WTC11 (cell line): Measurements from ENCODE around the gene BASP1. TPM values are rescaled to one million over a fixed set of nuclear protein-coding genes. Genes with fewer than 3 reads are reported as not detected.

Experiments
- ATAC-seq: fragments of 200-7000 bp; cut with Tn5 transposase; 2 replicates; pipeline ENCODE4 v1.10.0; 2021; ENCODE audit warnings: mild to moderate bottlenecking, moderate library complexity
- CTCF ChIA-PET: fragments of 300-600 bp; sonication (Branson Sonifier 250); formaldehyde crosslinking; loops from one replicate; lab custom pipeline; 2021; ENCODE audit warnings: antibody characterized with exemption; lab: Charles Lee
- POLR2A ChIA-PET: fragments of 350-600 bp; sonication (Branson Sonifier 250); formaldehyde crosslinking; loops from one replicate; lab custom pipeline; 2021; ENCODE audit warnings: antibody characterized with exemption; lab: Charles Lee
- DNase-seq: peaks from one replicate; pipeline ENCODE4 v3.0.0; 2021; ENCODE audit warnings: low spot score
- H3K27ac Mint-ChIP-seq: 2 replicates; pipeline ENCODE4 v1.8.0; 2021; ENCODE audit warnings: mixed read lengths
- H3K27me3 Mint-ChIP-seq: 2 replicates; pipeline ENCODE4 v1.8.0; 2021; ENCODE audit warnings: low read depth, mild to moderate bottlenecking, moderate library complexity, mixed read lengths
- H3K36me3 Mint-ChIP-seq: 2 replicates; pipeline ENCODE4 v1.8.0; 2021; ENCODE audit warnings: mixed read lengths
- H3K4me1 Mint-ChIP-seq: 2 replicates; pipeline ENCODE4 v1.8.0; 2022; ENCODE audit warnings: mixed read lengths
- H3K4me3 Mint-ChIP-seq: 2 replicates; pipeline ENCODE4 v1.8.0; 2021; ENCODE audit warnings: mild to moderate bottlenecking, moderate library complexity, mixed read lengths
- H3K9me3 Mint-ChIP-seq: 2 replicates; pipeline ENCODE4 v1.8.0; 2021; ENCODE audit warnings: mixed read lengths
- CBFB ChIP-seq: sonication (generic); formaldehyde crosslinking; IDR thresholded peaks from 2 replicates; pipeline ENCODE4 v1.8.1; 2022; ENCODE audit warnings: mild to moderate bottlenecking, low read depth, missing genetic modification reagents
- ELF4 ChIP-seq: sonication (generic); formaldehyde crosslinking; IDR thresholded peaks from 2 replicates; pipeline ENCODE4 v1.8.1; 2022; ENCODE audit warnings: low read depth, mild to moderate bottlenecking, moderate library complexity, missing genetic modification reagents
- EMX1 ChIP-seq: fragments of 250-450 bp; sonication (Bioruptor Pico); IDR thresholded peaks from 2 replicates; pipeline ENCODE4 v1.8.0; 2021; ENCODE audit warnings: mild to moderate bottlenecking
- FOXP1 ChIP-seq: sonication (generic); formaldehyde crosslinking; IDR thresholded peaks from 2 replicates; pipeline ENCODE4 v1.8.0; 2022; ENCODE audit warnings: missing genetic modification reagents, mild to moderate bottlenecking, moderate library complexity, borderline replicate concordance
- GTF2I ChIP-seq: fragments of 250-450 bp; sonication (Bioruptor Pico); conservative IDR thresholded peaks from 2 replicates; pipeline ENCODE4 v1.4.0; 2021; ENCODE audit warnings: mild to moderate bottlenecking
- HMGA2 ChIP-seq: fragments of 250-450 bp; sonication (Bioruptor Pico); IDR thresholded peaks from 2 replicates; pipeline ENCODE4 v1.4.0; 2021; ENCODE audit warnings: mild to moderate bottlenecking, moderate library complexity
- MYBL2 ChIP-seq: sonication (generic); formaldehyde crosslinking; IDR thresholded peaks from 2 replicates; pipeline ENCODE4 v1.8.1; 2023; ENCODE audit warnings: mild to moderate bottlenecking, moderate library complexity, missing genetic modification reagents
- NFE2L1 ChIP-seq: sonication (generic); formaldehyde crosslinking; IDR thresholded peaks from 2 replicates; pipeline ENCODE4 v1.8.1; 2023; ENCODE audit warnings: missing genetic modification reagents
- NFYB ChIP-seq: sonication (generic); formaldehyde crosslinking; conservative IDR thresholded peaks from 2 replicates; pipeline ENCODE4 v1.8.0; 2022; ENCODE audit warnings: low read depth, missing genetic modification reagents
- NR2C2 ChIP-seq: sonication (generic); formaldehyde crosslinking; IDR thresholded peaks from 2 replicates; pipeline ENCODE4 v1.8.0; 2022; ENCODE audit warnings: mild to moderate bottlenecking, missing genetic modification reagents
- RORB ChIP-seq: fragments of 250-450 bp; sonication (Bioruptor Pico); IDR thresholded peaks from 2 replicates; pipeline ENCODE4 v1.9.0; 2021; ENCODE audit warnings: mild to moderate bottlenecking
- SOX15 ChIP-seq: fragments of 250-450 bp; sonication (Bioruptor Pico); IDR thresholded peaks from 2 replicates; pipeline ENCODE4 v1.9.0; 2021; ENCODE audit warnings: mild to moderate bottlenecking
- TEAD4 ChIP-seq: sonication (generic); formaldehyde crosslinking; IDR thresholded peaks from 2 replicates; pipeline ENCODE4 v1.8.0; 2022; ENCODE audit warnings: mild to moderate bottlenecking, missing genetic modification reagents
- total RNA-seq: library from RNA; stranded (reverse); gene quantifications from 3 replicates; pipeline ENCODE4 v1.2.3, GENCODE V29; 2021
- TF ChIP-seq, protein P1 (sequence below): fragments of 200-600 bp; IDR thresholded peaks from 2 replicates; pipeline ENCODE4 v1.8.0; 2022; ENCODE audit warnings: antibody characterized with exemption
- TF ChIP-seq, protein P2 (sequence below): sonication (generic); formaldehyde crosslinking; IDR thresholded peaks from 2 replicates; pipeline ENCODE4 v1.8.1; 2023; ENCODE audit warnings: mild to moderate bottlenecking, missing genetic modification reagents
- TF ChIP-seq, protein P3 (sequence below): sonication (generic); formaldehyde crosslinking; IDR thresholded peaks from 2 replicates; pipeline ENCODE4 v1.8.1; 2022; ENCODE audit warnings: mild to moderate bottlenecking, moderate library complexity, missing genetic modification reagents
- TF ChIP-seq, protein P4 (sequence below): fragments of 250-450 bp; sonication (Bioruptor Pico); conservative IDR thresholded peaks from 2 replicates; pipeline ENCODE4 v1.9.0; 2021; ENCODE audit warnings: mild to moderate bottlenecking
- TF ChIP-seq, protein P5 (sequence below): fragments of 250-450 bp; sonication (Bioruptor Pico); IDR thresholded peaks from 2 replicates; pipeline ENCODE4 v1.9.0; 2021; ENCODE audit warnings: mild to moderate bottlenecking, borderline replicate concordance
- TF ChIP-seq, protein P6 (sequence below): sonication (generic); formaldehyde crosslinking; IDR thresholded peaks from 2 replicates; pipeline ENCODE4 v1.8.1; 2022; ENCODE audit warnings: low read depth, mild to moderate bottlenecking, moderate library complexity, missing genetic modification reagents, borderline replicate concordance
- TF ChIP-seq, protein P7 (sequence below): sonication (generic); formaldehyde crosslinking; IDR thresholded peaks from 2 replicates; pipeline ENCODE4 v1.8.1; 2023; ENCODE audit warnings: mild to moderate bottlenecking, moderate library complexity, missing genetic modification reagents

BASP1 gene
- total RNA-seq, 1 experiment from 2014 or later, result 108 TPM

DNA sequence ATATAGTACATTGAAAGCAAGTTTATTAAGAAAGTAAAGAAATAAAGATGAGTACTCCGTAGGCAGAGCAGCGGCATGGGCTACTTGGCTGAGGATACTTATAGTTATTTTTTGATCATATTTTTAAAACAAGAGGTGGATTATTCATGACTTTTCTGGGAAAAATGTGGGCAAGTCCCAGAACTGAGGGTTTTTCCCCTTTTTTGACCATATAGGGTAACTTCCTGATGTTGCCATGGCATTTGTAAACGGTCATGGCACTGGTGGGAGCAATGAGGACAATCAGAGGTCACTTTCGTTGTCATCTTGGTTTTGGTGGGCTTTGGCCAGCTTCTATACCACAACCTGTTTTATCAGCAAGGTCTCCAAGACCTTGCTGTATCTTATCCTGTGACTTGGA is 5.2 kb upstream of the BASP1 start:
- ChIA-PET CTCF (interaction anchor here (0.7 kb wide), 1 partner anchor 1092 kb away, joined by 5 read pairs; no protein-coding TSS in a partner anchor), POLR2A (no interaction called here)
- ATAC-seq (no peak), DNase-seq (no peak)
- H3K9me3 Mint-ChIP-seq, result peaks cover 5% of the 10 kb centered on the region; the same call in 1 of the 2 replicates
- no peak overlapping the region for H3K4me3 Mint-ChIP-seq
- no peak for TF ChIP-seq NFYB
- no peak overlapping the region for H3K27ac Mint-ChIP-seq
- no peaks in the 10 kb centered on the region for H3K27me3 Mint-ChIP-seq
- peaks cover 47% of the 10 kb centered on the region for H3K4me1 Mint-ChIP-seq
- H3K36me3 Mint-ChIP-seq, result peaks cover 3% of the 10 kb centered on the region; the same call in 1 of the 2 replicates

DNA sequence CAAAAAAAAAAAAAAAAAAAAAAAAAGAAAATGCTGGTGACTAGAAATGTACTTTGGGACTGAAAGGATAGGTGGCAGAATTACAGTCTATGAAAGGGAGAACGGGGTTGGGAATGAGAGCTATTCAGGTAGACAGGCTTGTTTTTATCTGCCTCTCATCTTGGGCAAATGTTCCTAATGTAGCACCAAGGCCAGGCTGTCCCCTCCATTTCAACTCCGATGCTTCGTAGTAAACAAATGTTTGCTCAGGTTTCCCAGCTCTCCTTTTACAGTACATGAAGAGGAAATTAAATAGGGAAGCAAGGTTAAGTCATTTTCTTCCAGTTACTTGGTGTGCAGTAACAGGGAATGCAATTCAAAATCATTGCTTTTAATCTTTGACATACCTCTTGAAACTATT is 4.4 kb upstream of the BASP1 start:
- Mint-ChIP-seq H3K4me3 (no peak overlapping the region), H3K36me3 (peaks cover 3% of the 10 kb centered on the region; the same call in 1 of the 2 replicates), H3K27ac (no peak overlapping the region), H3K27me3 (no peaks in the 10 kb centered on the region), H3K9me3 (peaks cover 5% of the 10 kb centered on the region; the same call in 1 of the 2 replicates), H3K4me1 (peaks cover 46% of the 10 kb centered on the region)
- CTCF ChIA-PET, result interaction anchor here (0.6 to 0.7 kb wide), 4 partner anchors 13 to 1091 kb away, joined by 3 to 5 read pairs (median 3); no protein-coding TSS in a partner anchor
- TF ChIP-seq, protein P1, sequence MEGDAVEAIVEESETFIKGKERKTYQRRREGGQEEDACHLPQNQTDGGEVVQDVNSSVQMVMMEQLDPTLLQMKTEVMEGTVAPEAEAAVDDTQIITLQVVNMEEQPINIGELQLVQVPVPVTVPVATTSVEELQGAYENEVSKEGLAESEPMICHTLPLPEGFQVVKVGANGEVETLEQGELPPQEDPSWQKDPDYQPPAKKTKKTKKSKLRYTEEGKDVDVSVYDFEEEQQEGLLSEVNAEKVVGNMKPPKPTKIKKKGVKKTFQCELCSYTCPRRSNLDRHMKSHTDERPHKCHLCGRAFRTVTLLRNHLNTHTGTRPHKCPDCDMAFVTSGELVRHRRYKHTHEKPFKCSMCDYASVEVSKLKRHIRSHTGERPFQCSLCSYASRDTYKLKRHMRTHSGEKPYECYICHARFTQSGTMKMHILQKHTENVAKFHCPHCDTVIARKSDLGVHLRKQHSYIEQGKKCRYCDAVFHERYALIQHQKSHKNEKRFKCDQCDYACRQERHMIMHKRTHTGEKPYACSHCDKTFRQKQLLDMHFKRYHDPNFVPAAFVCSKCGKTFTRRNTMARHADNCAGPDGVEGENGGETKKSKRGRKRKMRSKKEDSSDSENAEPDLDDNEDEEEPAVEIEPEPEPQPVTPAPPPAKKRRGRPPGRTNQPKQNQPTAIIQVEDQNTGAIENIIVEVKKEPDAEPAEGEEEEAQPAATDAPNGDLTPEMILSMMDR, result no peak
- TF ChIP-seq ELF4 (CRISPR knock-in tag) (no peak), FOXP1 (CRISPR knock-in tag) (no peak), NR2C2 (CRISPR knock-in tag) (no peak), RORB (CRISPR knock-in tag) (no peak), EMX1 (CRISPR knock-in tag) (no peak), CBFB (CRISPR knock-in tag) (no peak), NFYB (no peak), NFE2L1 (no peak), MYBL2 (CRISPR knock-in tag) (no peak), TEAD4 (CRISPR knock-in tag) (no peak), HMGA2 (no peak), GTF2I (CRISPR knock-in tag) (no peak), SOX15 (CRISPR knock-in tag) (no peak)
- TF ChIP-seq, protein P2, sequence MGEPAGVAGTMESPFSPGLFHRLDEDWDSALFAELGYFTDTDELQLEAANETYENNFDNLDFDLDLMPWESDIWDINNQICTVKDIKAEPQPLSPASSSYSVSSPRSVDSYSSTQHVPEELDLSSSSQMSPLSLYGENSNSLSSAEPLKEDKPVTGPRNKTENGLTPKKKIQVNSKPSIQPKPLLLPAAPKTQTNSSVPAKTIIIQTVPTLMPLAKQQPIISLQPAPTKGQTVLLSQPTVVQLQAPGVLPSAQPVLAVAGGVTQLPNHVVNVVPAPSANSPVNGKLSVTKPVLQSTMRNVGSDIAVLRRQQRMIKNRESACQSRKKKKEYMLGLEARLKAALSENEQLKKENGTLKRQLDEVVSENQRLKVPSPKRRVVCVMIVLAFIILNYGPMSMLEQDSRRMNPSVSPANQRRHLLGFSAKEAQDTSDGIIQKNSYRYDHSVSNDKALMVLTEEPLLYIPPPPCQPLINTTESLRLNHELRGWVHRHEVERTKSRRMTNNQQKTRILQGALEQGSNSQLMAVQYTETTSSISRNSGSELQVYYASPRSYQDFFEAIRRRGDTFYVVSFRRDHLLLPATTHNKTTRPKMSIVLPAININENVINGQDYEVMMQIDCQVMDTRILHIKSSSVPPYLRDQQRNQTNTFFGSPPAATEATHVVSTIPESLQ (CRISPR knock-in tag), result no peak
- TF ChIP-seq, protein P3, sequence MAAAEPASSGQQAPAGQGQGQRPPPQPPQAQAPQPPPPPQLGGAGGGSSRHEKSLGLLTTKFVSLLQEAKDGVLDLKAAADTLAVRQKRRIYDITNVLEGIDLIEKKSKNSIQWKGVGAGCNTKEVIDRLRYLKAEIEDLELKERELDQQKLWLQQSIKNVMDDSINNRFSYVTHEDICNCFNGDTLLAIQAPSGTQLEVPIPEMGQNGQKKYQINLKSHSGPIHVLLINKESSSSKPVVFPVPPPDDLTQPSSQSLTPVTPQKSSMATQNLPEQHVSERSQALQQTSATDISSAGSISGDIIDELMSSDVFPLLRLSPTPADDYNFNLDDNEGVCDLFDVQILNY, result no peak
- TF ChIP-seq, protein P4, sequence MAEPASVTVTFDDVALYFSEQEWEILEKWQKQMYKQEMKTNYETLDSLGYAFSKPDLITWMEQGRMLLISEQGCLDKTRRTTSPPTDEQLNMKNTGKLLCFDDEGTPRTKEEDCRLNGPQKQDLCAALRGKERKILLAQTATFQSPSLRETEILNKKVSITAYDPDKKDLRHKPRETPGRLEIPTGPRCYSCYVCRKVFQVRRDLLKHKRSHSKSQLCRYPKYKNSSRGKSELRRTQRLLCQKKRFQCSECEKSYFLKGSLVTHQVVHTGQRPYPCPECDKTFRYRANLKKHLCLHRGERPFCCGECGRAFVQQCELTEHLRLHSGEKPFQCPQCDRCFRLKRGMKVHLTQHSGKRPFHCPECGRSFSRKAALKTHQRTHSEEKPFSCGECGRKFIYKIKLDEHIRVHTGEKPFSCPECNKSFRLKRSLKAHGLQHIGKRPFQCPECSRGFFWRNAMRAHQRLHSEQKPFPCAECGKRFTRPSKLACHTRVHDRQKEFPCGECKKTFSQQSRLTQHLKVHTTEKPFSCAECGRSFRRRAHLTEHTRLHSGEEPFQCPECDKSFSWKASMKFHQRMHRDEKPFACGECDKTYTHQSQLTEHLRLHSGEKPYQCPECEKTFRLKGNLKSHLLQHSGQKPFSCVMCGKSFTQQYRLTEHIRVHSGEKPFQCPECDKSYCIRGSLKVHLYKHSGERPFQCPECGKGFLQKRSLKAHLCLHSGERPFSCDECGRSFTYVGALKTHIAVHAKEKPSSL (CRISPR knock-in tag), result no peak
- TF ChIP-seq, protein P5, sequence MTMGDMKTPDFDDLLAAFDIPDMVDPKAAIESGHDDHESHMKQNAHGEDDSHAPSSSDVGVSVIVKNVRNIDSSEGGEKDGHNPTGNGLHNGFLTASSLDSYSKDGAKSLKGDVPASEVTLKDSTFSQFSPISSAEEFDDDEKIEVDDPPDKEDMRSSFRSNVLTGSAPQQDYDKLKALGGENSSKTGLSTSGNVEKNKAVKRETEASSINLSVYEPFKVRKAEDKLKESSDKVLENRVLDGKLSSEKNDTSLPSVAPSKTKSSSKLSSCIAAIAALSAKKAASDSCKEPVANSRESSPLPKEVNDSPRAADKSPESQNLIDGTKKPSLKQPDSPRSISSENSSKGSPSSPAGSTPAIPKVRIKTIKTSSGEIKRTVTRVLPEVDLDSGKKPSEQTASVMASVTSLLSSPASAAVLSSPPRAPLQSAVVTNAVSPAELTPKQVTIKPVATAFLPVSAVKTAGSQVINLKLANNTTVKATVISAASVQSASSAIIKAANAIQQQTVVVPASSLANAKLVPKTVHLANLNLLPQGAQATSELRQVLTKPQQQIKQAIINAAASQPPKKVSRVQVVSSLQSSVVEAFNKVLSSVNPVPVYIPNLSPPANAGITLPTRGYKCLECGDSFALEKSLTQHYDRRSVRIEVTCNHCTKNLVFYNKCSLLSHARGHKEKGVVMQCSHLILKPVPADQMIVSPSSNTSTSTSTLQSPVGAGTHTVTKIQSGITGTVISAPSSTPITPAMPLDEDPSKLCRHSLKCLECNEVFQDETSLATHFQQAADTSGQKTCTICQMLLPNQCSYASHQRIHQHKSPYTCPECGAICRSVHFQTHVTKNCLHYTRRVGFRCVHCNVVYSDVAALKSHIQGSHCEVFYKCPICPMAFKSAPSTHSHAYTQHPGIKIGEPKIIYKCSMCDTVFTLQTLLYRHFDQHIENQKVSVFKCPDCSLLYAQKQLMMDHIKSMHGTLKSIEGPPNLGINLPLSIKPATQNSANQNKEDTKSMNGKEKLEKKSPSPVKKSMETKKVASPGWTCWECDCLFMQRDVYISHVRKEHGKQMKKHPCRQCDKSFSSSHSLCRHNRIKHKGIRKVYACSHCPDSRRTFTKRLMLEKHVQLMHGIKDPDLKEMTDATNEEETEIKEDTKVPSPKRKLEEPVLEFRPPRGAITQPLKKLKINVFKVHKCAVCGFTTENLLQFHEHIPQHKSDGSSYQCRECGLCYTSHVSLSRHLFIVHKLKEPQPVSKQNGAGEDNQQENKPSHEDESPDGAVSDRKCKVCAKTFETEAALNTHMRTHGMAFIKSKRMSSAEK, result no peak
- TF ChIP-seq, protein P6, sequence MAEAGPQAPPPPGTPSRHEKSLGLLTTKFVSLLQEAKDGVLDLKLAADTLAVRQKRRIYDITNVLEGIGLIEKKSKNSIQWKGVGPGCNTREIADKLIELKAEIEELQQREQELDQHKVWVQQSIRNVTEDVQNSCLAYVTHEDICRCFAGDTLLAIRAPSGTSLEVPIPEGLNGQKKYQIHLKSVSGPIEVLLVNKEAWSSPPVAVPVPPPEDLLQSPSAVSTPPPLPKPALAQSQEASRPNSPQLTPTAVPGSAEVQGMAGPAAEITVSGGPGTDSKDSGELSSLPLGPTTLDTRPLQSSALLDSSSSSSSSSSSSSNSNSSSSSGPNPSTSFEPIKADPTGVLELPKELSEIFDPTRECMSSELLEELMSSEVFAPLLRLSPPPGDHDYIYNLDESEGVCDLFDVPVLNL, result no peak
- TF ChIP-seq, protein P7, sequence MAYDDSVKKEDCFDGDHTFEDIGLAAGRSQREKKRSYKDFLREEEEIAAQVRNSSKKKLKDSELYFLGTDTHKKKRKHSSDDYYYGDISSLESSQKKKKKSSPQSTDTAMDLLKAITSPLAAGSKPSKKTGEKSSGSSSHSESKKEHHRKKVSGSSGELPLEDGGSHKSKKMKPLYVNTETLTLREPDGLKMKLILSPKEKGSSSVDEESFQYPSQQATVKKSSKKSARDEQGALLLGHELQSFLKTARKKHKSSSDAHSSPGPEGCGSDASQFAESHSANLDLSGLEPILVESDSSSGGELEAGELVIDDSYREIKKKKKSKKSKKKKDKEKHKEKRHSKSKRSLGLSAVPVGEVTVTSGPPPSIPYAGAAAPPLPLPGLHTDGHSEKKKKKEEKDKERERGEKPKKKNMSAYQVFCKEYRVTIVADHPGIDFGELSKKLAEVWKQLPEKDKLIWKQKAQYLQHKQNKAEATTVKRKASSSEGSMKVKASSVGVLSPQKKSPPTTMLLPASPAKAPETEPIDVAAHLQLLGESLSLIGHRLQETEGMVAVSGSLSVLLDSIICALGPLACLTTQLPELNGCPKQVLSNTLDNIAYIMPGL, result no peak
- DNase-seq, result no peak
- ATAC-seq, result no peak
- POLR2A ChIA-PET, result interaction anchor here (0.7 kb wide), 1 partner anchor 1747 kb away, joined by 3 read pairs; no protein-coding TSS in a partner anchor
